ENCODE data around the gene STX11.

GRCh38 chr6:144190080-144190479 lies 39.8 kb downstream of the STX11 start:
- TF ChIP-seq CTCF (IDR thresholded peaks at IDR 0.05) = no peak
- TF ChIP-seq KDM5A (IDR thresholded peaks at IDR 0.05) = no peak
- no peak for TF ChIP-seq JUNB (IDR thresholded peaks at IDR 0.05)
- no peak for TF ChIP-seq EP300 (IDR thresholded peaks at IDR 0.05)
- TF ChIP-seq PHF8 (IDR thresholded peaks at IDR 0.05; ENCODE audit: borderline replicate concordance, low read depth) = no peak
- TF ChIP-seq POLR2AphosphoS2 (conservative IDR thresholded peaks at IDR 0.05; ENCODE audit: low read length) = no peak
- no peak for TF ChIP-seq JUN (IDR thresholded peaks at IDR 0.05)
- no peak for TF ChIP-seq MYC (IDR thresholded peaks at IDR 0.05; ENCODE audit: borderline replicate concordance, low read length)
- no peak for TF ChIP-seq USF2 (IDR thresholded peaks at IDR 0.05)
- no peak for TF ChIP-seq MAX (IDR thresholded peaks at IDR 0.05)
- no peak for TF ChIP-seq POLR2A (IDR thresholded peaks at IDR 0.05; ENCODE audit: low read length)

Measured in A549 (cell line).